A549 (cell line): ENCODE measurements around the gene SOX10. TPM values are rescaled to one million over a fixed set of nuclear protein-coding genes. Genes with fewer than 3 reads are reported as not detected.
"Not testable (repeated sequence)": the region's sequence is repeated elsewhere in the genome, so short reads cannot be mapped to it uniquely, and the experiment has no call there.

Source experiments
- ATAC-seq, 2 experiments: fragments of 200-7000 bp in 1 of 2; fragments of >200 bp in 1 of 2; cut with Nextera tagmentation in 1 of 2; cut with Tn5 transposase in 1 of 2; 3 replicates each; pipeline versions ENCODE4 v1.8.0 to v1.9.1; 2018 to 2020; ENCODE audit warnings: mild to moderate bottlenecking in 1 of 2, moderate library complexity in 1 of 2
- CTCF ChIA-PET: fragments of 300-600 bp; sonication (Branson Sonifier 250); formaldehyde crosslinking; extraction: SDS; loops from one replicate; lab custom pipeline; 2021; ENCODE audit warnings: antibody characterized with exemption, inconsistent platforms; lab: Yijun Ruan, JAX
- POLR2A ChIA-PET: fragments of 350-600 bp; formaldehyde crosslinking; extraction: SDS; loops from one replicate; lab custom pipeline; 2021; ENCODE audit warnings: antibody characterized with exemption, inconsistent platforms; lab: Yijun Ruan, JAX
- DNase-seq, 2 experiments: peaks; one replicate each; pipeline versions ENCODE4 v3.0.0 to v3.0.0-alpha.2; 2011 to 2016; ENCODE audit warnings: low read depth in 1 of 2, low spot score in 1 of 2
- FAIRE-seq: peaks from 2 replicates; lab custom pipeline; 2011; peaks lifted over from hg19 to GRCh38; lab: Jason Lieb, UNC
- H3K27ac ChIP-seq, 2 experiments: fragments of >200 bp; sonication (Bioruptor Twin); formaldehyde crosslinking; 3 replicates each; pipeline ENCODE4 v1.5.1; 2016 to 2017
- H3K4me1 ChIP-seq: fragments of >200 bp; sonication (Bioruptor Twin); formaldehyde crosslinking; 3 replicates; pipeline ENCODE4 v1.6.1; 2016
- H3K4me2 ChIP-seq: fragments of >200 bp; sonication (Bioruptor Twin); formaldehyde crosslinking; 3 replicates; pipeline ENCODE4 v1.6.1; 2016
- H3K4me3 ChIP-seq: fragments of >200 bp; sonication (Bioruptor Twin); formaldehyde crosslinking; 3 replicates; pipeline ENCODE4 v1.5.1; 2016
- H3K9me3 ChIP-seq: fragments of >200 bp; sonication (Bioruptor Twin); formaldehyde crosslinking; 3 replicates; pipeline ENCODE4 v1.6.1; 2016
- CBX2 ChIP-seq: fragments of 200-600 bp; sonication (generic); IDR thresholded peaks from 2 replicates; pipeline ENCODE4 v1.6.1; 2016; ENCODE audit warnings: low read depth, mild to moderate bottlenecking, borderline replicate concordance
- HEYL ChIP-seq: fragments of 250-450 bp; sonication (Bioruptor Pico); IDR thresholded peaks from 2 replicates; pipeline ENCODE4 v1.8.0; 2021; ENCODE audit warnings: mild to moderate bottlenecking, moderate library complexity
- HOXB13 ChIP-seq: fragments of 250-450 bp; sonication (Bioruptor Pico); IDR thresholded peaks from 2 replicates; pipeline ENCODE4 v1.5.0; 2020; ENCODE audit warnings: low read depth, mild to moderate bottlenecking, moderate library complexity
- KDM5A ChIP-seq: fragments of 200-600 bp; sonication (generic); IDR thresholded peaks from 2 replicates; pipeline ENCODE4 v1.6.1; 2016; ENCODE audit warnings: antibody characterized with exemption, mild to moderate bottlenecking
- MYC ChIP-seq: IDR thresholded peaks from 2 replicates; pipeline ENCODE4 v1.6.1; 2012; ENCODE audit warnings: mild to moderate bottlenecking, inconsistent platforms, low read length, improper control_type of control experiment, borderline replicate concordance
- NFE2L2 ChIP-seq: fragments of 150-350 bp; conservative IDR thresholded peaks from 2 replicates; pipeline ENCODE4 v1.6.1; 2014; ENCODE audit warnings: low read length
- NR3C1 ChIP-seq: fragments of >200 bp; sonication (Bioruptor Twin); formaldehyde crosslinking; IDR thresholded peaks from 3 replicates; pipeline ENCODE4 v1.6.1; 2017
- PHF8 ChIP-seq: fragments of 200-600 bp; sonication (generic); IDR thresholded peaks from 2 replicates; pipeline ENCODE4 v1.6.1; 2016; ENCODE audit warnings: low read depth, mild to moderate bottlenecking, antibody characterized with exemption, moderate library complexity, borderline replicate concordance
- RFX5 ChIP-seq: fragments of 450-650 bp; IDR thresholded peaks from 2 replicates; pipeline ENCODE4 v1.7.1; 2014; ENCODE audit warnings: antibody characterized with exemption, mild to moderate bottlenecking, moderate library complexity
- RNF2 ChIP-seq: fragments of 200-600 bp; sonication (generic); IDR thresholded peaks from 2 replicates; pipeline ENCODE4 v1.6.1; 2016; ENCODE audit warnings: low read depth, mild to moderate bottlenecking, antibody characterized with exemption, moderate library complexity, borderline replicate concordance
- TP53 ChIP-seq: fragments of 250-450 bp; sonication (Bioruptor Pico); IDR thresholded peaks from 2 replicates; pipeline ENCODE4 v1.5.0; 2021; ENCODE audit warnings: mild to moderate bottlenecking, moderate library complexity
- ZC3H11A ChIP-seq: fragments of 450-650 bp; IDR thresholded peaks from 2 replicates; pipeline ENCODE4 v1.6.1; 2014; ENCODE audit warnings: antibody characterized with exemption, mild to moderate bottlenecking
- ZFP36 ChIP-seq: fragments of 450-650 bp; IDR thresholded peaks from 2 replicates; pipeline ENCODE4 v1.6.1; 2014; ENCODE audit warnings: borderline replicate concordance; ENCODE audit not compliant: partially characterized antibody
- ZNF302 ChIP-seq: fragments of 250-450 bp; sonication (Bioruptor Pico); IDR thresholded peaks from 2 replicates; pipeline ENCODE4 v1.9.0; 2021; ENCODE audit warnings: inconsistent platforms, mild to moderate bottlenecking, moderate library complexity
- ZSCAN20 ChIP-seq: fragments of 250-450 bp; sonication (Bioruptor Pico); IDR thresholded peaks from 2 replicates; pipeline ENCODE4 v1.8.0; 2022; ENCODE audit warnings: mild to moderate bottlenecking, moderate library complexity
- WGBS: methylation state at CpG from one replicate; pipeline ENCODE4 v1.1.6; 2017; ENCODE audit errors: missing lambda C conversion rate; 5-methylcytosine and 5-hydroxymethylcytosine counted together
- polyA plus RNA-seq, 4 experiments: library from polyadenylated mRNA; depleted of rRNA in 3 of 4; stranded (reverse); fragments of >200 nt; fragmentation: RNase III in 1 of 4; extraction: RNeasy Plus Mini Kit Qiagen cat#74134 plus additional on column Dnase treatment in 1 of 4; gene quantifications; 2 replicates in 3 of 4; 3 replicates in 1 of 4; pipeline ENCODE4 v1.2.3, GENCODE V29; 2011 to 2017
- TF ChIP-seq, protein P1 (sequence below): IDR thresholded peaks from 2 replicates; pipeline ENCODE4 v1.6.1; 2012; ENCODE audit warnings: low read depth, borderline replicate concordance
- TF ChIP-seq, protein P2 (sequence below): IDR thresholded peaks from 2 replicates; pipeline ENCODE4 v1.6.1; 2012
- TF ChIP-seq, protein P3 (sequence below): fragments of 450-650 bp; IDR thresholded peaks from 2 replicates; pipeline ENCODE4 v1.6.1; 2014; ENCODE audit warnings: antibody characterized with exemption
- TF ChIP-seq, protein P4 (sequence below): fragments of 200-600 bp; sonication (generic); IDR thresholded peaks from 2 replicates; pipeline ENCODE4 v1.6.1; 2016; ENCODE audit warnings: antibody characterized with exemption, mild to moderate bottlenecking, moderate library complexity

The SOX10 gene
- polyA plus RNA-seq, 2 of the 4 experiments (the other 2 are of a cell fraction), result not detected

DNA sequence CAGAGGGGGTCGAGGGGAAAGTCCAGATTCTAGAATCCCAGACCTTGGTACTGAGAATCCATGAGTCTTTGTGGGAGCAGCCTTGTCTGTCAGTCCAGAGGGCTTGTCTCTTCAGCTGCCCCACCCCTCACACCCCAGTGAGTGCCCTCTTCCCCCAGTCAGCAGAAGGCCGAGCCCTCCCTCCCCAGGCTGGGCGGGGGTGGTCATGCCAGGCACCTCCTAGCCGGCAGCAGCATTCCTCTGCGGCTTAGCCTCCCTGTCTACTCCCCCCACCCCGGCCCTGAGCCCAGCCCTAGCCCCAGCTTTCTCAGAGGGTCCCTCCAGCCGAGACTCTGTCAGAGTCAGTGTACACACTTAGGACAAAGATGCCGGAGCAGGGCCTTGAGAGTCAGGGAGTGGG lies 4.6 kb downstream of the SOX10 start:
- POLR2A ChIA-PET, result no interaction called here
- H3K27ac ChIP-seq, result no peak overlapping the region
- H3K9me3 ChIP-seq, result no peaks in the 10 kb centered on the region
- H3K4me3 ChIP-seq, result no peak overlapping the region
- ATAC-seq (no peak), FAIRE-seq (no peak), DNase-seq (no peak)
- no peaks in the 10 kb centered on the region for H3K4me1 ChIP-seq
- TF ChIP-seq CBX2 (no peak), ZSCAN20 (CRISPR knock-in tag) (no peak), MYC (no peak), HOXB13 (CRISPR knock-in tag) (no peak), ZC3H11A (no peak), RFX5 (no peak), ZFP36 (no peak), HEYL (CRISPR knock-in tag) (no peak), ZNF302 (CRISPR knock-in tag) (no peak), NFE2L2 (no peak)
- TF ChIP-seq, protein P1, sequence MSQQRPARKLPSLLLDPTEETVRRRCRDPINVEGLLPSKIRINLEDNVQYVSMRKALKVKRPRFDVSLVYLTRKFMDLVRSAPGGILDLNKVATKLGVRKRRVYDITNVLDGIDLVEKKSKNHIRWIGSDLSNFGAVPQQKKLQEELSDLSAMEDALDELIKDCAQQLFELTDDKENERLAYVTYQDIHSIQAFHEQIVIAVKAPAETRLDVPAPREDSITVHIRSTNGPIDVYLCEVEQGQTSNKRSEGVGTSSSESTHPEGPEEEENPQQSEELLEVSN, result no peak
- TF ChIP-seq, protein P2, sequence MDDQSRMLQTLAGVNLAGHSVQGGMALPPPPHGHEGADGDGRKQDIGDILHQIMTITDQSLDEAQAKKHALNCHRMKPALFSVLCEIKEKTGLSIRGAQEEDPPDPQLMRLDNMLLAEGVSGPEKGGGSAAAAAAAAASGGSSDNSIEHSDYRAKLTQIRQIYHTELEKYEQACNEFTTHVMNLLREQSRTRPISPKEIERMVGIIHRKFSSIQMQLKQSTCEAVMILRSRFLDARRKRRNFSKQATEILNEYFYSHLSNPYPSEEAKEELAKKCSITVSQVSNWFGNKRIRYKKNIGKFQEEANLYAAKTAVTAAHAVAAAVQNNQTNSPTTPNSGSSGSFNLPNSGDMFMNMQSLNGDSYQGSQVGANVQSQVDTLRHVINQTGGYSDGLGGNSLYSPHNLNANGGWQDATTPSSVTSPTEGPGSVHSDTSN, result no peak
- TF ChIP-seq, protein P3, sequence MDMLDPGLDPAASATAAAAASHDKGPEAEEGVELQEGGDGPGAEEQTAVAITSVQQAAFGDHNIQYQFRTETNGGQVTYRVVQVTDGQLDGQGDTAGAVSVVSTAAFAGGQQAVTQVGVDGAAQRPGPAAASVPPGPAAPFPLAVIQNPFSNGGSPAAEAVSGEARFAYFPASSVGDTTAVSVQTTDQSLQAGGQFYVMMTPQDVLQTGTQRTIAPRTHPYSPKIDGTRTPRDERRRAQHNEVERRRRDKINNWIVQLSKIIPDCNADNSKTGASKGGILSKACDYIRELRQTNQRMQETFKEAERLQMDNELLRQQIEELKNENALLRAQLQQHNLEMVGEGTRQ, result no peak
- WGBS, result 30% methylated on average over 2 of the region's 8 CpGs
- H3K4me2 ChIP-seq, result no peak overlapping the region
- CTCF ChIA-PET, result interaction anchor here (1.6 kb wide), 1 partner anchor 46 kb away, joined by 3 read pairs; no protein-coding TSS in a partner anchor

DNA sequence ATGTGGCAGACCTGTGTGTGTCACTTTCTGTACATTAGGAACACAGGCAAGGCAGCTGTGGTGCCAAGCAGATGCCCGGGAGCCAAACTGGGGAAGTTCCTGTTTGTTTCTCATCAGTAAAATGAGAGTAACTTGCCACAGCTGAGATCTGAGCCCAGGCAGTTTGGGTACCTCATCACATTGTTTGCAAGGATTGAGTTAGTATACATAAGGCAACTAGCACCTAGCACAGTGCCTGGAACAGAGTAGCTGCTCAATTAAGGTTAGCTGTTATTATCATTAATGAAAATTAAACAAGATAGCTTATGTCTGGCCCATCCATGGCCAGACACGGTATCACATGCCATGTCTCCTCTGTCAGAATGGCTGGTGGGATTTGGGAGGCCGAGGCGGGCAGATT lies 7.8 kb downstream of the SOX10 start:
- Histone ChIP-seq H3K27ac (no peak overlapping the region), H3K4me1 (no peaks in the 10 kb centered on the region), H3K9me3 (no peaks in the 10 kb centered on the region), H3K4me3 (no peak overlapping the region), H3K4me2 (no peak overlapping the region)
- TF ChIP-seq PHF8 (no peak), NR3C1 (no peak), NFE2L2 (no peak), TP53 (CRISPR knock-in tag) (no peak), HEYL (CRISPR knock-in tag) (no peak), RNF2 (no peak), KDM5A (no peak)
- TF ChIP-seq, protein P4, sequence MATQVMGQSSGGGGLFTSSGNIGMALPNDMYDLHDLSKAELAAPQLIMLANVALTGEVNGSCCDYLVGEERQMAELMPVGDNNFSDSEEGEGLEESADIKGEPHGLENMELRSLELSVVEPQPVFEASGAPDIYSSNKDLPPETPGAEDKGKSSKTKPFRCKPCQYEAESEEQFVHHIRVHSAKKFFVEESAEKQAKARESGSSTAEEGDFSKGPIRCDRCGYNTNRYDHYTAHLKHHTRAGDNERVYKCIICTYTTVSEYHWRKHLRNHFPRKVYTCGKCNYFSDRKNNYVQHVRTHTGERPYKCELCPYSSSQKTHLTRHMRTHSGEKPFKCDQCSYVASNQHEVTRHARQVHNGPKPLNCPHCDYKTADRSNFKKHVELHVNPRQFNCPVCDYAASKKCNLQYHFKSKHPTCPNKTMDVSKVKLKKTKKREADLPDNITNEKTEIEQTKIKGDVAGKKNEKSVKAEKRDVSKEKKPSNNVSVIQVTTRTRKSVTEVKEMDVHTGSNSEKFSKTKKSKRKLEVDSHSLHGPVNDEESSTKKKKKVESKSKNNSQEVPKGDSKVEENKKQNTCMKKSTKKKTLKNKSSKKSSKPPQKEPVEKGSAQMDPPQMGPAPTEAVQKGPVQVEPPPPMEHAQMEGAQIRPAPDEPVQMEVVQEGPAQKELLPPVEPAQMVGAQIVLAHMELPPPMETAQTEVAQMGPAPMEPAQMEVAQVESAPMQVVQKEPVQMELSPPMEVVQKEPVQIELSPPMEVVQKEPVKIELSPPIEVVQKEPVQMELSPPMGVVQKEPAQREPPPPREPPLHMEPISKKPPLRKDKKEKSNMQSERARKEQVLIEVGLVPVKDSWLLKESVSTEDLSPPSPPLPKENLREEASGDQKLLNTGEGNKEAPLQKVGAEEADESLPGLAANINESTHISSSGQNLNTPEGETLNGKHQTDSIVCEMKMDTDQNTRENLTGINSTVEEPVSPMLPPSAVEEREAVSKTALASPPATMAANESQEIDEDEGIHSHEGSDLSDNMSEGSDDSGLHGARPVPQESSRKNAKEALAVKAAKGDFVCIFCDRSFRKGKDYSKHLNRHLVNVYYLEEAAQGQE, result no peak
- TF ChIP-seq, protein P3, result no peak
- TF ChIP-seq, protein P2, result no peak
- ATAC-seq (no peak), FAIRE-seq (no peak), DNase-seq (no peak)
- 100% methylated on average over 4 of the region's 4 CpGs for WGBS
- POLR2A ChIA-PET, result no interaction called here
- CTCF ChIA-PET, result interaction anchor here (0.7 to 1.8 kb wide), 3 partner anchors 11 to 75 kb away, joined by 3 to 9 read pairs (median 3); no protein-coding TSS in a partner anchor

GRCh38 chr22:37976022-37976421 lies 8.3 kb downstream of the SOX10 start:
- FAIRE-seq, ATAC-seq, H3K9me3 ChIP-seq, H3K27ac ChIP-seq, DNase-seq, H3K4me2 ChIP-seq, POLR2A ChIA-PET, H3K4me3 ChIP-seq, H3K4me1 ChIP-seq: not testable (repeated sequence)
- CTCF ChIA-PET, result interaction anchor here (1.0 to 1.8 kb wide), 2 partner anchors 11 to 14 kb away, joined by 3 to 9 read pairs; no protein-coding TSS in a partner anchor
- WGBS, result 92% methylated on average over 8 of the region's 8 CpGs
